Measurements from ENCODE around the gene KIAA0825.

Gene KIAA0825

DNA sequence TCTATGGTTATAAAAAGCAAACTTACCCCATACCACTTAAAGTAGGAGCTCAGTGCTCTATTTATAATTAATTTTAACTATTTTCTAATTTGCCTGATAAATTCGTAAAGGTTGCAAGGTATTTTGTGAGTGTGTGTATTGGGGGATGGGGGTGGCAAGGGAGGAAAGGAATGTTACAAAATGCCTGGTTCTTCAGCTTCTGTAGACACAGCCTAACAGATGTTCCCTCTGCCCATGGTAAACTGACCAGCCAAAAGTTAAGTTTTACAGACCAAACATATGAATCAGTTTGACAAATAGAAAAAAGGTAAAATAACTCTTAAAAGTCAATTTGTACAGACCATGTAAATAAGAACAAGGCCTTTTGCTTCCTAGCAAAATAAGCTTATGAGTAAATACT, 232.6 kb downstream of the KIAA0825 start:
- H3K4me3 ChIP-seq (ENCODE audit: low read depth, low read length), result no peak overlapping the region
- no peak for DNase-seq (ENCODE audit: low read depth)
- in situ Hi-C loops (cut with HindIII; ENCODE audit: low sequenced_read_pairs), result no loop called here
- TF ChIP-seq, protein P1, sequence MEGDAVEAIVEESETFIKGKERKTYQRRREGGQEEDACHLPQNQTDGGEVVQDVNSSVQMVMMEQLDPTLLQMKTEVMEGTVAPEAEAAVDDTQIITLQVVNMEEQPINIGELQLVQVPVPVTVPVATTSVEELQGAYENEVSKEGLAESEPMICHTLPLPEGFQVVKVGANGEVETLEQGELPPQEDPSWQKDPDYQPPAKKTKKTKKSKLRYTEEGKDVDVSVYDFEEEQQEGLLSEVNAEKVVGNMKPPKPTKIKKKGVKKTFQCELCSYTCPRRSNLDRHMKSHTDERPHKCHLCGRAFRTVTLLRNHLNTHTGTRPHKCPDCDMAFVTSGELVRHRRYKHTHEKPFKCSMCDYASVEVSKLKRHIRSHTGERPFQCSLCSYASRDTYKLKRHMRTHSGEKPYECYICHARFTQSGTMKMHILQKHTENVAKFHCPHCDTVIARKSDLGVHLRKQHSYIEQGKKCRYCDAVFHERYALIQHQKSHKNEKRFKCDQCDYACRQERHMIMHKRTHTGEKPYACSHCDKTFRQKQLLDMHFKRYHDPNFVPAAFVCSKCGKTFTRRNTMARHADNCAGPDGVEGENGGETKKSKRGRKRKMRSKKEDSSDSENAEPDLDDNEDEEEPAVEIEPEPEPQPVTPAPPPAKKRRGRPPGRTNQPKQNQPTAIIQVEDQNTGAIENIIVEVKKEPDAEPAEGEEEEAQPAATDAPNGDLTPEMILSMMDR (IDR thresholded peaks at IDR 0.05; ENCODE audit: low read depth, low read length, missing control alignments), result no peak

- no peak overlapping the region for H3K4me3 ChIP-seq (ENCODE audit: low read depth, low read length)
- in situ Hi-C loops (cut with HindIII; ENCODE audit: low sequenced_read_pairs), result no loop called here
- DNase-seq (ENCODE audit: low read depth), result no peak
- TF ChIP-seq, protein P1 (IDR thresholded peaks at IDR 0.05; ENCODE audit: low read depth, low read length, missing control alignments), result no peak
Observed at GRCh38 chr5:94378062-94378461, 240.3 kb downstream of the KIAA0825 start.

DNA sequence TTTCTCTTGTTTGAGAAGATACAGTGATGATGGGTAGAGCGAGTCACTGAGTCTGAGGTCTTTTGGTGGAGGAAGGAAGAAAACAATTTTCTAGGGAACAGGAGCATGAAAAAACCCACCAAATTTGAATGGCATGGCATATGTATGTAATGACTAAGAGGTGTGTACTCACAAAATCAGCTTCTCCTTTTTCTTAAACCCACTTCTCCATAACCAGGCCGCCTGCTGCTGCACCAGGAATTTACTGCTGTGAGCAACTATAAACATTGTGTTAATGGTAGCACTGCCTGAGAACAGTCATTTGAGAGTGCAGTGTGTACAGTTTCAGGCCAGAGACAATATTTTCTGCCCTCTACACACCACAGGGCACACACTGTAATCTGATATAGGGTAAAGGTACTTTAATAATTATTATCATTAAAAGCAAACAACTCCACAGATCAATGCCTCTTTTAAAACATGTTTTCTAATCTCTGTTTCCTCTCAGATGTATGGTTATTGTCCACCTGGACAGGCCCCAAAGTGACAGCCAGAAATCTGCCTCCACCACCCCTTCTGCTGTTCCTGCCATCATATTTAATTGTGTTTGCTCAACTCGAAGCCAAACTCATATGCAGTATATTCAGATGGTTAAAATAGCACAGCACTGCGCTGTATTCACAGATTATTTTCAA, 241.6 kb downstream of the KIAA0825 start:
- H3K4me3 ChIP-seq (ENCODE audit: low read depth, low read length), result no peak overlapping the region
- TF ChIP-seq, protein P1 (IDR thresholded peaks at IDR 0.05; ENCODE audit: low read depth, low read length, missing control alignments), result no peak
- no peak for DNase-seq (ENCODE audit: low read depth)
- in situ Hi-C loops (cut with HindIII; ENCODE audit: low sequenced_read_pairs), result no loop called here

DNA sequence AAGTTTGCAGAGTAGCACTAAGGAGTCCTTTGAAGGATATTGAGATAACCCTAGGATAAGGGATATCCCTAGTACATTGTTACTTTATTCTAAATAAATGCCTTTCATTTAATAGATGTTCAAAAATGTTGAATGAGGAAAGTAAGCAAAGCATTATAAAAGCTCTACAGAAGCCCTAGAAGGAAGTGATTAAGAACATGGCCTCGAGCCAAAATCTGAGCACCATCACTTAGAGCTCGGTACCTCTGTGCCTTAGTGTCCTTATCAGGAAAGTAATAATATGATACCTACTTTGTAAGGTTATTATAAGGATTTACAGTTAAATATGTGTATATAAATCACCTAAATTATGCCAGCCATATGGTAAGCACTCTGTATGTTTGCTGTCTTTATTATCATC, 242.6 kb downstream of the KIAA0825 start:
- in situ Hi-C loops (cut with HindIII; ENCODE audit: low sequenced_read_pairs), result no loop called here
- no peak overlapping the region for H3K4me3 ChIP-seq (ENCODE audit: low read depth, low read length)
- TF ChIP-seq, protein P1 (IDR thresholded peaks at IDR 0.05; ENCODE audit: low read depth, low read length, missing control alignments), result no peak
- DNase-seq (ENCODE audit: low read depth), result no peak

DNA sequence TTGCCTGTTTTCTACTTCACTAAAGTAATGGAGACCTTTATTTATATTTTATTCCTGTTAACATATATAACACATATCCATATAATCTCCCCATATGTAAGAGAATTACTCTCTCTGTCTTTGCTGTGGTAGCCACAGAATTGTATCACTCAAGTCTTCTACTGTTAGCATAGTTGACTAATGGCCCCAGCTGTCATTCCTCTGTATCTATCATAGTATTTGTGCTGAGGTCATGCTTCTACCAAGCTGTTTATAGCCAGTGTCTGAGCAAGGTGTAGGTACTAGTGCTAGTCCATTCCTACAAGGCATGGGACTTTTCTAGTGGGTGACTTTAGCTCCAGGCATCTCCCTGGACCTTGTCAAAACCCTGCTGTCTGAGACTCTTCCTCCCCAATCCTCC, 244.1 kb downstream of the KIAA0825 start:
- in situ Hi-C loops (cut with HindIII; ENCODE audit: low sequenced_read_pairs), result no loop called here
- H3K4me3 ChIP-seq (ENCODE audit: low read depth, low read length), result no peak overlapping the region
- no peak for DNase-seq (ENCODE audit: low read depth)
- TF ChIP-seq, protein P1 (IDR thresholded peaks at IDR 0.05; ENCODE audit: low read depth, low read length, missing control alignments), result no peak

DNA sequence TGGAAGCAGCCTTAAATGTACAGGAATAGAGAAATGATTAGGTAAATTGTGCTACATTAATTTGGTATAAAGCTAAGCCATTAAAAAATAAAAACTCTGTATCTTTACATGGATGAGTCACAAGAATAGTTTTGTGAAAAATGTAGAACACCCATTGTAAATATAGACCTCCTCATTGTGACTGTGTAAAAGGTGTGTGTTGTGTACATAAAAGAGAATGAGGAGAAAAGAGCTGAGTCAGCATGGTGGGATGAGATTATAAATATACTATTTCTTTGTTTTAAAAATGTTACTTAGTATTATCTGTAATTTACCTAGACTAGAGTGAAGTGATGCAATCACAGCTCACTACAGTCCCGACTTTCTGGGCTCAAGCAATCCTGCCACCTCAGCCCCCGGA, 250.5 kb downstream of the KIAA0825 start:
- no peak overlapping the region for H3K4me3 ChIP-seq (ENCODE audit: low read depth, low read length)
- TF ChIP-seq, protein P1 (IDR thresholded peaks at IDR 0.05; ENCODE audit: low read depth, low read length, missing control alignments), result no peak
- in situ Hi-C loops (cut with HindIII; ENCODE audit: low sequenced_read_pairs), result no loop called here
- DNase-seq (ENCODE audit: low read depth), result no peak
